GM08714 (cell line): ENCODE results near the gene GRK1.

Experiments used
- H3K4me3 ChIP-seq: fragments of 200-500 bp; sonication (Bioruptor generic); 2 replicates; pipeline ENCODE4 v1.5.1; 2014; ENCODE audit warnings: mild to moderate bottlenecking, low read length, inconsistent platforms
- ZNF274 ChIP-seq: IDR thresholded peaks from 2 replicates; pipeline ENCODE4 v1.6.1; 2012; ENCODE audit warnings: mild to moderate bottlenecking, low read depth, low read length

The GRK1 gene

DNA sequence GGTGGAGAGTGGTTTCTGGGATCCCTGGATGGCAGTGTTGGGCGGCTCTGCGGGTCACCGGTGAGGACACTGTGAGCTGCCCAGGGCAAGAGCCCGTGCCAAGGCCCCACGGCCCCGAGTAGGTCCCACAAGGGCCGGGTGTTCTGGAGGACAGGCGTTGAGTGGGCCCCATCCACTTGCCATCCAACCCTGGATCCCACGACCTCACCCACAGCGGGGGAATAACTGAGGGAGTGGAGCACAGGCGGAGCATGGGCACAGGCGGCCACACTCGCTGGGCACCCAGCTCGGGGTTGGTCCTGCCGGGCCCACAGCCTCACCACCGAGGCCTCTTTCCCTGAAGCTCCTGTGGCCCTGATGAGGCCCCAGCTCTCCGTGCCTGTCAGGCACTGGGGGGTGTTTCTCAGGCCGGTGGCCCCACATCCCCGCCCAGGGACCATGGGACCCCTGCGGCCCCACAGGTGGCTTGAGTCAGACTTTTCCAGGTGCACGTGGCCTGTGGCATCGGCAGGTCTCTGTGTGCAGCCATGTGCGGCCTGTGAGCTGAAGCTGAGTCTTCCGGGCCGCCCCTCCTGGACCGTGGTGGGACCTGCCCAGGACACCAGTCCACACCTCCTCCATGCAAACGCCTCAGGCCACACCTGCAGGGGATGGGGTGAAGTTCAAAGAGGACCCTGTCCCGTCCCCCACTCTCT is 108.6 kb downstream of the GRK1 start:
- TF ChIP-seq ZNF274 = no peak
- no peak overlapping the region for H3K4me3 ChIP-seq

DNA sequence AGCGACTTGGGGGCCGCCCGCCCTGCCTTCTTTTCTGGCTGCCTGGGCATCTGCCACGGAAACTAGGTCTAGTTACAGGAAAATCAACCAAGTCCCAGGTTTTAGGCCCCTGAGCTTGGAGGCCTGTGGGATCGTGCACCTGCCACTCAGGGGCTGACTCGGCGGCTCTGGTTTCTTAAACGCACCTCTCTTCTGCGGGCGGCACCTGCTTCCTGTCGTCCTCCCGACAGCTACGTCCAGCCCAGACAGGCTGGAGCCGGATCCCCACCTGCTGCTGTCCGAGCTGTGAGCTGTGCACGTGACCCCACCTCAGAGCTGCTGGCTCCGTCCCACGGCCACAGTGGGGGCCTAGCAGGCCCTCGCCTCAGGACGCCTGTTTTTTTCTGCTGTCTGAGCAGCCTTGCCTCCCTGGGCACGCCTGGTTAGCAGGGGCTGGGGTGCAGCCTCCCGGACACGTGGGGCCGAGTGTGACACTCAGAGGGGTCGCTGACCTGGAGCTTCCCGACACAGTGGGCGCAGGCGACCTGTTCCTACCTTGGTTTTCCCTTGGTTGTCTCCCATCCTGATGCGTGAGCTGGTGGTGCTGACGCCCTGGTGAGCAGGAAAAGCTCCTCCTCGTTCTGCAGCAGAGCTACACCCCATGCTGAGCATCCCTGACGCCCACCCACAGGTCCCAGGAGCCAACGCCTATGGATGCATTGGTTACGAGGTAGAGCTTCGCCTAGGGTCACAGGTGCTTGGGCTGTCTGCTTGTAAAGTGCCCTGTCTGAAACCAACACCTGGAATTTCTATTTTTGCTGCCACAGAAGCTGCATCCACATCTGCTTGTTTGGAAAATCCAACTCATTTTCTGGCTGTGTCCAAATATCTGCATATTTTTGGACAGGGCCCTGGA is 109.5 kb downstream of the GRK1 start:
- TF ChIP-seq ZNF274 = no peak
- no peak overlapping the region for H3K4me3 ChIP-seq

DNA sequence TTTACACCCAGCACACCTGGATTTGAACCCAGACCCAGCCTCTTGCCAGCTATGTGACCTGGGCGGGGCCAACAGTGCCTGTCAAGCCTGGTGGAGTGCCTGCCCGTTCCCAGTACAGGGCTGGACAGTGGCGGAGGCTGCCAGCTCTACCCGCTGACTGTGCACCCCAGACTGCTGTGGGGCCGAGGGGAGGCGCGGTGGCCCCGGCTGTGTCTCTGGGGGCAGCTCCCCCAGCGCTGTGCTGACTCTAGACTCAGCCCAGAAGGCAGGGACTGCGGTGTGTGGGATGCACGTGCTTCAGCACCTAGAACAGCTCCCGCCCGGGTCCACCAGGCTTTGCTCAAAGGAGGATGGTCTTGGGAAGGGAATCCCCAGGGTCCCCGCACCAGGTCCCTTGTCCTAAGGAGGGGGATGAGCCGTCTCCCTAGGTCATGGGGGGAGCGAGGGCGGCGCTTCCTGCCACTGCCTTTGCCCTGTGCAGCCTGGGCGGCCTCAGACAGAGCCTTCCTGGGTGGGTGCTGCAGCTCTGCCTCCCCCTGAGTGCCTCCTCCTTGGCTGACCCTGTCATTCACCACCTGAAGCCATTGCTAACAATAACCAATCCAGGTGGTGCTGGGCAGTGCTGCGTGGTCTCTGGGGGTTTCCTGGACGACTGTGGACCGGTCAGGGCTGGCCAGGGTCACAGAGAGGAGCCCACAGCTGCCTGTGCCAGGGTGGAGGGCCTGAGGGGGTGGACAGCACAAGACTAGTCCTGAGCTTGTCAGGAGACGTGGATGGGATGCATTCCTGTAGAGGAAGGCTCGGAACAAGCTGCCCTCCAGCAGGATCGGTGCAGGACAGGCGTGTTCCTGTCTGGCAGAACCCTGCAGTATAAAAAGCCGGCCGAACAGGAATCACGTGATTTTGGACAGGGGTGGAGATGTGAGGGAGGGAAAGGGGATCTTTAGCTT is 110.6 kb downstream of the GRK1 start:
- H3K4me3 ChIP-seq = no peak overlapping the region
- TF ChIP-seq ZNF274 = no peak

DNA sequence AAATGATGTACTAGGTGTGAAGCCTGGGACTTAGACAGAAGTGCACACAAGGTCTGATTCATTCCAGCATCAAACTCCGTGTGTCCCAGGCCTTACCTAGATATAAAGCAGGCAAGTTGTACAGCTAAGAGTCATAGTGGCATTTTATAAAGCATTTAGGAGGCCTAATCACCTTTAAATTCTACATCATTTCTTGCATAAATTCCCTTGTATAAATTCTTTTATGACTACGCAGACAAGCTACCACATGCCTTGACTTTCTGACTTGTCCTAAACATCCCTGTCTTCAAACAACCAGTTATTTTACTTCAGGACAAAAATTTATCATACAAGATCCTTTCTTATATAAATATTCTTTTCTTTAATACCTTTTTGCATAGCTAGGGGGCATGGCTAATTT is 114.6 kb downstream of the GRK1 start:
- no peak overlapping the region for H3K4me3 ChIP-seq
- no peak for TF ChIP-seq ZNF274

DNA sequence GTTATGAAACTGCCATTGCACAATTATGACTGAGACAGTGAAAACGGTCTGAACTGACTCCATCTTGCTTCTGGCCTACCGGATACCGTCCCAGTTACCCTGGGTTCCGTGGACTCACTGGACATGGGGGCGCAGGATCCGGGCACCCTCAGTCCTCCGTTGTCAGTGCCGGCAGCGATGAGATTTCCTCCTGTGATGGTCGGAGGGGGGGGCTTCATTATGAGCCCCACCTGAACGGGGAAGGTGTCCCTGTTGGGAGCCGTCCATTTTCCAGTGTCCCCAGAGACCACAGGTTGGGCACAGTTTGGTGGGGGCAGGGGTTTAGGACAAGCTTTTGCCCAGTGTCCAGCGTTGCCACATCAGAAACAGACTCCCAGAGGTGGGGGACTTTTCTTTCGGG is 115.5 kb downstream of the GRK1 start:
- no peak for TF ChIP-seq ZNF274

DNA sequence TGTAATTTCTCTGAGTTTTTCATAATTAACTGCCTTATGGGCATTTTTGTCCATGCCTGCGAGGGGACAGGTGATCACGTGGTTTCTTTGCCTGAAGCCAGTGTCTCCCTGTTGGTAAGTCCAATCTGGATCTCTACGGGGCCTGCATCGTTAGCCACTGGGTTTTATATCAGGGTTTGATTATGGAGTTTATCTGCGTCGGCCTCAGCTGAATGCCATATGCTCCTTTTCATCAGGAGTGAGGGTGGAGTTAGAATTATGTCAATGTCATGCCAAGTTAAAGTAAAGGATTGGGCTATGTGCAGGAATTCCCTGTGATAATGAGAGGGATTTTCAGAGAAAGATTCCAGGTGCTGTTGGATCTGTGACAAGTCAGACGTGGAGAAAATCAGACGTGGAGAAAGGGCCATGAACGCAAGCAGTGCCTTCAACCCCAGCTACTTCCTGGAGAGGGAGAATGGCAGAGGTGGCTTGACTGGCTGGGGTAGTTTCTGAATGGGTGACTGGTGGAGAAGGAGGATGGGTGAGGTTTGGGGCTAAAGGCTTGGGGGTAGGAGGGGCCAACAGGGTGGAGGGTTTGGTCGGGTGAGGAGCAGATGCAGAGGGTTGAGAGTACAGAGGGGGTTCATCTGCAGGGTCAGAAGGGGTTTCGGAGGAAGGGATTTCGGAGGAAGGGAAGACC is 116.3 kb downstream of the GRK1 start:
- no peak overlapping the region for H3K4me3 ChIP-seq
- TF ChIP-seq ZNF274 = no peak

More for the DNA sequence above, 115.5 kb downstream of the GRK1 start:
- H3K4me3 ChIP-seq = no peak overlapping the region

DNA sequence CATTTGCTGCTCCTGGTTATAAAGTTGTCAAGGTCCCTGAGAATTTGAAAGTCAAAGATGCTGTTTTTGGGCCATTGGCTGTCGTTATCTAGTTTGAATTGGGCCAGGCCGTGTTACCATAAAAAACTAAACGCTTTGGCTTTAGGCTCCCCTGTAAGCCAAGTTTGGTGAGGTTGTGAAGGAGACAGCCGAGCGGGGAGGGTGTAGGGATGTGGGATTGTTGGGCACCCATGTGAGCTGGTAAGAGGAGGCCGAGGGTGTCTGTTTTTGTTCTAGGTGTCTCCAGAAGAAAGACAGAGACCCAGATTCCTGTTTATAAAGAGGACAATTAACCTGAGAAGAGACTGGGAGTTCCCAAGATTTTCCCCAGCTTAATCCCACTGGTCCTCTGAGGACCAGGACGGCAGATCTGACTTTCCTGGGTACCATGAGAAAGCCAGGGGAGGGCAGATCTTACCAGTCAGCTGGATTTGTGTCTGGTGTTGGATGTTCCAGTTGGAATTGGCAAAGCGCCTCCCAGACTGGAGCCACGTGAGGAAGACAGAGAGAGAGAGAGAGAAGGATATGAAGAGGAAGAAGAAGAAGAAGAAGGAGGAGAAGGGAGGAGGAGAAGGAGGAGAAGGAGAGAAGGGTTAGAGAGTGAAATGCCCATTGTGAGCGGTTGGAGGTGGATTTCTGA is 117.1 kb downstream of the GRK1 start:
- TF ChIP-seq ZNF274 = no peak
- no peak overlapping the region for H3K4me3 ChIP-seq

DNA sequence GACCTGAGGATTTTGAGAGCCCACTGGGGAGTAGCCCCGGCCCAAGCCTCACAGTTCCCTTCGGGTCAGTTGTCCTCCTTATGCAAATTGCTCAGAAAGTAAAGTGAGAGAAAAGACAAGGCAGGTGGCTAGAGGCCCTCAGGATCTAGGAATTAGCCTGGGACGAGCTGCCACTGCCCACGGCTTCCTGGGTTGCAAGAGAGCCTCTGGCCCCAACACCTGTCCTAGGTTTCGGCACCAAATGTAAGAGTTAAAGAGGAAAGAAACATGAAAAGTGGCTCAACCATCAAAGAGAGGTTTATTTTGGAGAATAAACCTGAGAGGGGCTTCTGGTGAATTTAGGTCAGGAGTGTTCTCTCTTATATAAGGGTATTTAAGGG is 117.6 kb downstream of the GRK1 start:
- TF ChIP-seq ZNF274 = no peak
- no peak overlapping the region for H3K4me3 ChIP-seq

DNA sequence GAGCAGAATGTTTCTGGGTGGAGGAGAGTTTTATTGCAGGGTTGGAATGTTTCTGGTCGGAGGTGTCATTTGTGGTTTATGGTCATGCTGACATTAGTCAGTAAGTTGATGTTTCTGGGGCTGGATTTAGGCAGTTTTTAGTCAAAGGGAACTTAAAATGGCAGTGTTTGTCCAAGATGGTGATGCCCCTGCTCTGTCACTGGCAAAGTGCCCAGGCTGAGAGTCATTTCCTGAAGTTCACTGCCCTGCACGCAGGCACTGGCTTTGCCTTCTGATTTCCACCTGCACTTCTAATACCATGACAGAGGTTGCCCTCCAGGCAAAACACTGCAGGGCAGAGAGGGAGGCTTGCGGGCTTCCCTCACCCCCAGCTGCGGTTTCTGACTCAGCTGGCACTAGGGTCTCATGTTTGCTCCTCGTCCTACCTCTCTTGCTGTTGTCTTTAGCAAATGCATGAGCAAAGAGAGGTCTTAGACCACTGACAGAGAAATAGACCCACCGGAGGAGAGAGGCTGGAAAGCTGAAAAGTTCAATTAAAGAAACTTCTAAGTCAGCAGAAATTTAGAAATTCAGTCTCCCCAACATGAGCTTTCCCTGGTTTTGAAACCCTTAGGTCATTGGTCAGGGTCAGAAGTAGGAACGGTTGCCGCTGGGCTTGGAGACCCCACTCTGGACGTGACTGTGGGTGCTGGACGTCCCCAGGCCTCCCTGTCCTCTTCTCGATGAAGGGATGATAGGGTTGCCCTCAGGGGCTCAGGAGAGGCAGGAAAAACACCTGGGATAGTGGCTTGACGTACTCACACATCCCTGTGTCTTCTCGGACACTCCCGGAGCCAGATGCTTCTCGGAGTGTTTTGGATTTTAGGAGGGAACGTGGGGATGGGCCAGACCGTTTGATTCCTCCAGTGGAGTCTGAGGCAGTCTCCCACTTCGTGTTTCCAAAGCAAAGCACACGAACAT is 118.3 kb downstream of the GRK1 start:
- H3K4me3 ChIP-seq = no peak overlapping the region
- no peak for TF ChIP-seq ZNF274

DNA sequence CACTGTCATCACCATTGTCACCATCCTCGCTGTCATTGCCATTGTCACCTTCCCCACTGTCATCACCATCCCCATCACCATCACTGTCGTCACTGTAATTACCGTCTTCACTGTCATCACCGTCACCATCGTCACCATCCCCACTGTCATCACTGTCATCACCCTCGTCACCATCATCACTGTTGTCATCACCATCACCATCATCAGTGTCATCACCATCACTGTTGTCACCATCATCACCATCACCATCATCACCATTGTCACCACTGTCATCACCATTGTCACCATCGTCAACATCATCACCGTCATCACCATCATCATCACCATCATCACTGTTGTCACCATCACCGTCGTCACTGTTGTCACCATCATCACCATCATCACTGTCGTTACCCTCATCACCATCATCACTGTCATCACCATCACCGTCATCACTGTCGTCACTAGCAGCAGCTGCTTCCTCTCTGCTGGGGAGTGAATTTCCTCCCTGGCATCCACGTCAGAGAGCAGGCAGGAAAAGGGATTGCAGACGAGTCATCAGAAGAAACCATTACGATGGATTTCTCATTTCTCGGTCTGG is 119.3 kb downstream of the GRK1 start:
- H3K4me3 ChIP-seq = no peak overlapping the region

More for the DNA sequence above, 119.3 kb downstream of the GRK1 start:
- TF ChIP-seq ZNF274 = no peak
